ENCODE data around the gene NLGN1. TPM values are rescaled to one million over a fixed set of nuclear protein-coding genes. Genes with fewer than 3 reads are reported as not detected.
A peak's percentile ranks its signal among the peaks of the same experiment; 100 is the strongest.

NLGN1 gene
- total and polyA plus RNA-seq, 2 experiments from 2014 or later: 14.3 to 20.1 TPM

- TF ChIP-seq EZH2 (IDR thresholded peaks at IDR 0.05; ENCODE audit: insufficient read depth, poor library complexity, severe bottlenecking) (no peak), EZH2phosphoT487 (IDR thresholded peaks at IDR 0.05; ENCODE audit: insufficient read depth, low read depth) (no peak)
Measured at GRCh38 chr3:174192471-174192870, 794.9 kb downstream of the NLGN1 start.

GRCh38 chr3:174193604-174194003, 796.1 kb downstream of the NLGN1 start:
- H3K4me3 ChIP-seq: no peak overlapping the region
- TF ChIP-seq EZH2 (IDR thresholded peaks at IDR 0.05; ENCODE audit: insufficient read depth, poor library complexity, severe bottlenecking) (no peak), EZH2phosphoT487 (IDR thresholded peaks at IDR 0.05; ENCODE audit: insufficient read depth, low read depth) (no peak)
- no peaks in the 10 kb centered on the region for H3K9me2 ChIP-seq (ENCODE audit: insufficient read depth)
- H3K36me3 ChIP-seq (ENCODE audit: low read depth): no peaks in the 10 kb centered on the region
- no peak overlapping the region for H2AFZ ChIP-seq
- peak; percentile 5 for DNase-seq
- no peaks in the 10 kb centered on the region for H4K20me1 ChIP-seq (ENCODE audit: insufficient read depth)
- no peaks in the 10 kb centered on the region for H3F3A ChIP-seq (ENCODE audit: insufficient read depth)
- H3K27me3 ChIP-seq (replicated peaks; ENCODE audit: insufficient read depth): no peaks in the 10 kb centered on the region
- H3K4me1 ChIP-seq (ENCODE audit: insufficient read depth): peaks cover 9% of the 10 kb centered on the region
- no peak overlapping the region for H3K9ac ChIP-seq
- no peaks in the 10 kb centered on the region for H3K9me3 ChIP-seq (ENCODE audit: low read depth)
- in situ Hi-C loops (cut with MboI): no loop called here
- no peak overlapping the region for H3K27ac ChIP-seq
- no peak overlapping the region for H3K4me2 ChIP-seq (ENCODE audit: unreplicated experiment)
- no peaks in the 10 kb centered on the region for H3K79me2 ChIP-seq (ENCODE audit: insufficient read depth)

More at GRCh38 chr3:174192471-174192870, 794.9 kb downstream of the NLGN1 start:
- H3K9ac ChIP-seq: no peak overlapping the region
- peaks cover 9% of the 10 kb centered on the region for H3K4me1 ChIP-seq (ENCODE audit: insufficient read depth)
- no peaks in the 10 kb centered on the region for H3F3A ChIP-seq (ENCODE audit: insufficient read depth)
- H3K79me2 ChIP-seq (ENCODE audit: insufficient read depth): no peaks in the 10 kb centered on the region
- no peak for DNase-seq
- H2AFZ ChIP-seq: peak overlapping the region; percentile 16; the same call in 1 of the 2 replicates
- H3K4me2 ChIP-seq (ENCODE audit: unreplicated experiment): no peak overlapping the region
- H3K9me3 ChIP-seq (ENCODE audit: low read depth): no peaks in the 10 kb centered on the region
- H3K27ac ChIP-seq: no peak overlapping the region
- H3K4me3 ChIP-seq: no peak overlapping the region
- H3K9me2 ChIP-seq (ENCODE audit: insufficient read depth): no peaks in the 10 kb centered on the region
- WGBS, 2 experiments (ENCODE audit: low coverage in 1 of 2, low lambda C conversion rate in 2 of 2, missing lambda C conversion rate in 2 of 2): 71 to 72% methylated on average over 2 of the region's 2 CpGs
- H3K27me3 ChIP-seq (replicated peaks; ENCODE audit: insufficient read depth): no peaks in the 10 kb centered on the region
- no peaks in the 10 kb centered on the region for H3K36me3 ChIP-seq (ENCODE audit: low read depth)
- no peaks in the 10 kb centered on the region for H4K20me1 ChIP-seq (ENCODE audit: insufficient read depth)
- in situ Hi-C loops (cut with MboI): no loop called here

- Histone ChIP-seq H2AFZ (no peak overlapping the region), H3K9ac (no peak overlapping the region), H3K4me1 (ENCODE audit: insufficient read depth) (peaks cover 22% of the 10 kb centered on the region), H3K36me3 (ENCODE audit: low read depth) (no peaks in the 10 kb centered on the region), H3K4me2 (ENCODE audit: unreplicated experiment) (no peak overlapping the region), H3K27ac (no peak overlapping the region), H3K79me2 (ENCODE audit: insufficient read depth) (no peaks in the 10 kb centered on the region), H3K9me3 (ENCODE audit: low read depth) (no peaks in the 10 kb centered on the region), H4K20me1 (ENCODE audit: insufficient read depth) (no peaks in the 10 kb centered on the region), H3F3A (ENCODE audit: insufficient read depth) (no peaks in the 10 kb centered on the region), H3K27me3 (replicated peaks; ENCODE audit: insufficient read depth) (no peaks in the 10 kb centered on the region), H3K9me2 (ENCODE audit: insufficient read depth) (no peaks in the 10 kb centered on the region), H3K4me3 (no peak overlapping the region)
- in situ Hi-C loops (cut with MboI): no loop called here
- WGBS, 2 experiments (ENCODE audit: low coverage in 1 of 2, low lambda C conversion rate in 2 of 2, missing lambda C conversion rate in 2 of 2): 74% methylated on average over 5 of the region's 5 CpGs
- TF ChIP-seq EZH2 (IDR thresholded peaks at IDR 0.05; ENCODE audit: insufficient read depth, poor library complexity, severe bottlenecking): no peak
- no peak for TF ChIP-seq EZH2phosphoT487 (IDR thresholded peaks at IDR 0.05; ENCODE audit: insufficient read depth, low read depth)
- no peak for DNase-seq
Measured at GRCh38 chr3:174197416-174197815, 799.9 kb downstream of the NLGN1 start.

DNA sequence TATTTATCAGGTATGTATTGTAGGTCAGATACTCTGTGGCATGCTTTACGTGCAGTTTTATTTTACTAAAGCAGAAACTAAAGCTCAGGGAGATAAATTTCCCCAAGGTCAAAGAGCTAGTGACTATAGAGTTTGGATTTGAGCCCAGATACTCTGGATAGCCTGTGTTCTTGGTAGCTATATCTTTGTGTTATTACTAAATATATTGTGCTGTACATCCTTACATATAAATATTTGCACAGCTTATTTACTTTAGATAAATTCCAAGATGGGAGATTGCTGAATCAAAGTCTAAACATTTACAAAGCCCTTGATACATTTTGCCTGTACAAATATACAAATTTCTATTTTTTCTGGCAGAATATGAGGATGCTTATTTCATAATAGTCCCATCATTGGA, 800.7 kb downstream of the NLGN1 start:
- TF ChIP-seq EZH2phosphoT487 (IDR thresholded peaks at IDR 0.05; ENCODE audit: insufficient read depth, low read depth): no peak
- TF ChIP-seq EZH2 (IDR thresholded peaks at IDR 0.05; ENCODE audit: insufficient read depth, poor library complexity, severe bottlenecking): no peak
- no peak overlapping the region for H2AFZ ChIP-seq
- in situ Hi-C loops (cut with MboI): no loop called here
- no peak overlapping the region for H3K27ac ChIP-seq
- H4K20me1 ChIP-seq (ENCODE audit: insufficient read depth): no peaks in the 10 kb centered on the region
- WGBS, 2 experiments (ENCODE audit: low coverage in 1 of 2, low lambda C conversion rate in 2 of 2, missing lambda C conversion rate in 2 of 2): 79 to 84% methylated on average over 1 of the region's 1 CpG
- H3K27me3 ChIP-seq (replicated peaks; ENCODE audit: insufficient read depth): no peaks in the 10 kb centered on the region
- no peaks in the 10 kb centered on the region for H3K9me2 ChIP-seq (ENCODE audit: insufficient read depth)
- no peaks in the 10 kb centered on the region for H3K9me3 ChIP-seq (ENCODE audit: low read depth)
- DNase-seq: peak; percentile 2
- H3F3A ChIP-seq (ENCODE audit: insufficient read depth): no peaks in the 10 kb centered on the region
- H3K4me2 ChIP-seq (ENCODE audit: unreplicated experiment): no peak overlapping the region
- H3K36me3 ChIP-seq (ENCODE audit: low read depth): no peaks in the 10 kb centered on the region
- H3K79me2 ChIP-seq (ENCODE audit: insufficient read depth): no peaks in the 10 kb centered on the region
- H3K4me3 ChIP-seq: no peak overlapping the region
- H3K9ac ChIP-seq: no peak overlapping the region
- peaks cover 21% of the 10 kb centered on the region for H3K4me1 ChIP-seq (ENCODE audit: insufficient read depth)

DNA sequence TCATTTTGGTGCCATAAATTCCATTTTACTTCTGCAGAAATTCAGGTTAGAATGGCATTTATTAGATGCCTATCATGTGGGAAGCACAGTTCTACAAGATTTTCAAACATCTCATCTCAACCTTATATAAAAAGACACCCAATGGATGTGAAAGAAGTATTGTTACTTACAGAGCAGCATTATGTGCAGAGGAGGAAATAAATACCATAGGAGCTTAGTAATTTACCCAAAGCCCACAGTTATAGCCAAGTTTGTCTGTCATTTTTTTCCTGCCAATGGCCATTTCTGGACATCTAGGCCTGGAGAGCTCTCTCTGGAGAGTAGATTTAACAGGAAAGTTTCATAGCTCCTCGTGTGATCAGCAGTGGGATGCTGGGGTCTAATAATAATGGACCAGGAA, 802.2 kb downstream of the NLGN1 start:
- H3K4me3 ChIP-seq: no peak overlapping the region
- H3K9me3 ChIP-seq (ENCODE audit: low read depth): no peaks in the 10 kb centered on the region
- H3K9me2 ChIP-seq (ENCODE audit: insufficient read depth): no peaks in the 10 kb centered on the region
- WGBS, 2 experiments (ENCODE audit: low coverage in 1 of 2, low lambda C conversion rate in 2 of 2, missing lambda C conversion rate in 2 of 2): 44 to 47% methylated on average over 1 of the region's 1 CpG
- no peak for TF ChIP-seq EZH2 (IDR thresholded peaks at IDR 0.05; ENCODE audit: insufficient read depth, poor library complexity, severe bottlenecking)
- TF ChIP-seq EZH2phosphoT487 (IDR thresholded peaks at IDR 0.05; ENCODE audit: insufficient read depth, low read depth): no peak
- no peaks in the 10 kb centered on the region for H3K36me3 ChIP-seq (ENCODE audit: low read depth)
- peaks cover 13% of the 10 kb centered on the region; the same call in 1 of the 2 replicates for H3K4me1 ChIP-seq (ENCODE audit: insufficient read depth)
- no peaks in the 10 kb centered on the region for H3F3A ChIP-seq (ENCODE audit: insufficient read depth)
- H2AFZ ChIP-seq: 0 out of 2 replicates have a peak overlapping the region, but pooled peaks have one; percentile 10
- no peaks in the 10 kb centered on the region for H3K79me2 ChIP-seq (ENCODE audit: insufficient read depth)
- H3K4me2 ChIP-seq (ENCODE audit: unreplicated experiment): no peak overlapping the region
- peak; percentile 15 for DNase-seq
- in situ Hi-C loops (cut with MboI): no loop called here
- H3K27me3 ChIP-seq (replicated peaks; ENCODE audit: insufficient read depth): no peaks in the 10 kb centered on the region
- H3K9ac ChIP-seq: no peak overlapping the region
- H3K27ac ChIP-seq: no peak overlapping the region
- no peaks in the 10 kb centered on the region for H4K20me1 ChIP-seq (ENCODE audit: insufficient read depth)

All from GM23248 (cell line).